ENCODE results near the gene ADGRL3. TPM values are rescaled to one million over a fixed set of nuclear protein-coding genes. Genes with fewer than 3 reads are reported as not detected.
"Not testable (repeated sequence)": the region's sequence is repeated elsewhere in the genome, so short reads cannot be mapped to it uniquely, and the experiment has no call there.

ADGRL3 gene
- polyA plus RNA-seq, 3 donors: 24.0 to 28.9 (median 27.8) TPM

GRCh38 chr4:61646746-61647350 lies 446.7 kb downstream of the ADGRL3 start:
- not testable (repeated sequence) for DNase-seq (ENCODE audit: extremely low read depth in 1 of 11, low read depth in 9 of 11, low spot score in 4 of 11)

GRCh38 chr4:61648264-61648663 lies 448.1 kb downstream of the ADGRL3 start:
- no peak for DNase-seq (ENCODE audit: extremely low read depth in 1 of 11, low read depth in 9 of 11, low spot score in 4 of 11)

- no peak for DNase-seq (ENCODE audit: extremely low read depth in 1 of 11, low read depth in 9 of 11, low spot score in 4 of 11)
These were observed 456.9 kb downstream of the ADGRL3 start for GRCh38 chr4:61657016-61657415.

GRCh38 chr4:61661960-61662359 lies 461.8 kb downstream of the ADGRL3 start:
- DNase-seq (ENCODE audit: extremely low read depth in 1 of 11, low read depth in 9 of 11, low spot score in 4 of 11): no peak

- DNase-seq (ENCODE audit: extremely low read depth in 1 of 11, low read depth in 9 of 11, low spot score in 4 of 11): no peak
These were observed 462.2 kb downstream of the ADGRL3 start for GRCh38 chr4:61662362-61662761.

- DNase-seq (ENCODE audit: extremely low read depth in 1 of 11, low read depth in 9 of 11, low spot score in 4 of 11): no peak
These were observed 463.2 kb downstream of the ADGRL3 start for GRCh38 chr4:61663310-61663709.

GRCh38 chr4:61665649-61666048 lies 465.5 kb downstream of the ADGRL3 start:
- DNase-seq (ENCODE audit: extremely low read depth in 1 of 11, low read depth in 9 of 11, low spot score in 4 of 11): no peak

GRCh38 chr4:61666244-61666643 lies 466.1 kb downstream of the ADGRL3 start:
- peak in 2 of 11 donors; percentile 3 to 4 for DNase-seq (ENCODE audit: extremely low read depth in 1 of 11, low read depth in 9 of 11, low spot score in 4 of 11)

GRCh38 chr4:61671599-61671998 lies 471.5 kb downstream of the ADGRL3 start:
- DNase-seq (ENCODE audit: extremely low read depth in 1 of 11, low read depth in 9 of 11, low spot score in 4 of 11): no peak

GRCh38 chr4:61675464-61675863 lies 475.3 kb downstream of the ADGRL3 start:
- DNase-seq (ENCODE audit: extremely low read depth in 1 of 11, low read depth in 9 of 11, low spot score in 4 of 11): no peak

GRCh38 chr4:61678297-61678696 lies 478.2 kb downstream of the ADGRL3 start:
- DNase-seq (ENCODE audit: extremely low read depth in 1 of 11, low read depth in 9 of 11, low spot score in 4 of 11): no peak

GRCh38 chr4:61693520-61693919 lies 493.4 kb downstream of the ADGRL3 start:
- DNase-seq (ENCODE audit: extremely low read depth in 1 of 11, low read depth in 9 of 11, low spot score in 4 of 11): no peak

- DNase-seq (ENCODE audit: extremely low read depth in 1 of 11, low read depth in 9 of 11, low spot score in 4 of 11): peak in 4 of 11 donors; percentile 7 to 11 (median 9)
These were observed 514.3 kb downstream of the ADGRL3 start for GRCh38 chr4:61714387-61714911.

GRCh38 chr4:61716426-61716825 lies 516.3 kb downstream of the ADGRL3 start:
- no peak for DNase-seq (ENCODE audit: extremely low read depth in 1 of 11, low read depth in 9 of 11, low spot score in 4 of 11)

GRCh38 chr4:61723492-61723891 lies 523.4 kb downstream of the ADGRL3 start:
- DNase-seq (ENCODE audit: extremely low read depth in 1 of 11, low read depth in 9 of 11, low spot score in 4 of 11): no peak

- no peak for DNase-seq (ENCODE audit: extremely low read depth in 1 of 11, low read depth in 9 of 11, low spot score in 4 of 11)
These were observed 527.2 kb downstream of the ADGRL3 start for GRCh38 chr4:61727286-61727685.

- DNase-seq (ENCODE audit: extremely low read depth in 1 of 11, low read depth in 9 of 11, low spot score in 4 of 11): no peak
These were observed 534.3 kb downstream of the ADGRL3 start for GRCh38 chr4:61734409-61734808.

GRCh38 chr4:61739887-61740286 lies 539.8 kb downstream of the ADGRL3 start:
- DNase-seq (ENCODE audit: extremely low read depth in 1 of 11, low read depth in 9 of 11, low spot score in 4 of 11): no peak

GRCh38 chr4:61740886-61741285 lies 540.8 kb downstream of the ADGRL3 start:
- no peak for DNase-seq (ENCODE audit: extremely low read depth in 1 of 11, low read depth in 9 of 11, low spot score in 4 of 11)

- DNase-seq (ENCODE audit: extremely low read depth in 1 of 11, low read depth in 9 of 11, low spot score in 4 of 11): peak in 10 of 11 donors; percentile 15 to 55 (median 34)
These were observed 541.4 kb downstream of the ADGRL3 start for GRCh38 chr4:61741327-61742096.

Measured in renal cortex interstitium (tissue), 11 donors.